WERI-Rb-1 (cell line): Measurements from ENCODE around the gene DPH1.

Source experiments
- DNase-seq: peaks from one replicate; pipeline ENCODE4 v3.0.0-alpha.2; 2020
- H3K27ac ChIP-seq: fragments of 250-450 bp; sonication (Bioruptor Pico); 2 replicates; pipeline ENCODE4 v1.5.1; 2020; ENCODE audit warnings: mild to moderate bottlenecking, moderate library complexity
- H3K27me3 ChIP-seq: fragments of 250-450 bp; sonication (Bioruptor Pico); 2 replicates; pipeline ENCODE4 v1.5.1; 2021; ENCODE audit warnings: mild to moderate bottlenecking, low read depth, moderate library complexity; ENCODE audit not compliant: insufficient read depth, severe bottlenecking
- H3K36me3 ChIP-seq: fragments of 250-450 bp; sonication (Bioruptor Pico); 2 replicates; pipeline ENCODE4 v1.5.1; 2020; ENCODE audit warnings: mild to moderate bottlenecking, moderate library complexity
- H3K4me3 ChIP-seq: 2 replicates; pipeline ENCODE4 v1.5.1; 2011; ENCODE audit warnings: low read depth, mild to moderate bottlenecking, control low read depth, low read length
- H3K9me3 ChIP-seq: fragments of 250-450 bp; sonication (Bioruptor Pico); 2 replicates; pipeline ENCODE4 v1.5.1; 2021; ENCODE audit warnings: mild to moderate bottlenecking, moderate library complexity; ENCODE audit not compliant: severe bottlenecking
- TF ChIP-seq, protein P1 (sequence below): IDR thresholded peaks from 2 replicates; pipeline ENCODE4 v1.5.1; 2011; ENCODE audit warnings: low read depth, mild to moderate bottlenecking, control low read depth, inconsistent platforms, low read length

The DPH1 gene

DNA sequence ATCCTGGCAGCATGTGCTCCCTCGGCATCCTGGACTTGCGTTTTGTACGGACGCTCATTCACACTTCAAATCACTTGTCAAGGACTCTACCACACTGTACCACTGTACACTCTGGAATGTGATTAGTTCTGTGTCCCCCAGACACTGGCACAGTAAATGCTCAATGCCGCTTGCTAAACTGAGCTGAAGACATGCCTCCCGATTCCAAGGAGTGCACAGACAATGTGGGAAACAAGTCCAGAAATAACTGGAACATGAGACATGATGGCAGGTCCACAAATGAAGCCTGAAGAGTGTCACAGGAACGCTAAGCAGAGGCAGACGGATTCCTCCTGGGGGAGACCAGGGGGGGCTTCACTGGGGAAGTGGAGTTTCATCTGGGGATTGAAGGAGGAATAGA is 47.1 kb downstream of the DPH1 start:
- H3K4me3 ChIP-seq: no peak overlapping the region
- H3K36me3 ChIP-seq: peaks cover 57% of the 10 kb centered on the region

DNA sequence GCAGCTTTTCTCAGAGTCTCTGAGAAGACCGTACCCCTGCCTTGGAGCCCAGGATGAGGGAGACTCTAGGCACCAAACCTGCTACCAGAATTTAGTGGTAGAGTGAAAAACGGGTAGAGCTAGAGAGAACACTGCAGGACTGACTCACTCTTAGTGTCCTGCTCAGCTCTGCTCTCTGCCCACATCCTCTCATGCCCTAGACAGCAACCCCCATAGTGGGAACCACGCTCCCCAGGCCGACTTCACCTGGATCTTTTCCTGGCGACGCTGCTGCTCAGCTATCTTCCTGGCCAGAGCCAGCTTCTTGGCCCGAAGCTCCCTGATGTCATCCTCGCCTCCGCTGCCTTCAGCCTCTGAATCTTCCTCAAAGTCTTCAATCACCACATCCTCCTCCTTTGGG is 51.6 kb downstream of the DPH1 start:
- peaks cover 68% of the 10 kb centered on the region for H3K36me3 ChIP-seq
- DNase-seq: no peak
- no peak overlapping the region for H3K4me3 ChIP-seq
- no peak overlapping the region for H3K27ac ChIP-seq
- no peaks in the 10 kb centered on the region for H3K27me3 ChIP-seq
- H3K9me3 ChIP-seq: no peaks in the 10 kb centered on the region
- TF ChIP-seq, protein P1, sequence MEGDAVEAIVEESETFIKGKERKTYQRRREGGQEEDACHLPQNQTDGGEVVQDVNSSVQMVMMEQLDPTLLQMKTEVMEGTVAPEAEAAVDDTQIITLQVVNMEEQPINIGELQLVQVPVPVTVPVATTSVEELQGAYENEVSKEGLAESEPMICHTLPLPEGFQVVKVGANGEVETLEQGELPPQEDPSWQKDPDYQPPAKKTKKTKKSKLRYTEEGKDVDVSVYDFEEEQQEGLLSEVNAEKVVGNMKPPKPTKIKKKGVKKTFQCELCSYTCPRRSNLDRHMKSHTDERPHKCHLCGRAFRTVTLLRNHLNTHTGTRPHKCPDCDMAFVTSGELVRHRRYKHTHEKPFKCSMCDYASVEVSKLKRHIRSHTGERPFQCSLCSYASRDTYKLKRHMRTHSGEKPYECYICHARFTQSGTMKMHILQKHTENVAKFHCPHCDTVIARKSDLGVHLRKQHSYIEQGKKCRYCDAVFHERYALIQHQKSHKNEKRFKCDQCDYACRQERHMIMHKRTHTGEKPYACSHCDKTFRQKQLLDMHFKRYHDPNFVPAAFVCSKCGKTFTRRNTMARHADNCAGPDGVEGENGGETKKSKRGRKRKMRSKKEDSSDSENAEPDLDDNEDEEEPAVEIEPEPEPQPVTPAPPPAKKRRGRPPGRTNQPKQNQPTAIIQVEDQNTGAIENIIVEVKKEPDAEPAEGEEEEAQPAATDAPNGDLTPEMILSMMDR: no peak

More for the DNA sequence above, 47.1 kb downstream of the DPH1 start:
- Histone ChIP-seq H3K9me3 (no peaks in the 10 kb centered on the region), H3K27me3 (no peaks in the 10 kb centered on the region), H3K27ac (peak overlapping the region; percentile 65)
- TF ChIP-seq, protein P1: no peak
- DNase-seq: no peak

DNA sequence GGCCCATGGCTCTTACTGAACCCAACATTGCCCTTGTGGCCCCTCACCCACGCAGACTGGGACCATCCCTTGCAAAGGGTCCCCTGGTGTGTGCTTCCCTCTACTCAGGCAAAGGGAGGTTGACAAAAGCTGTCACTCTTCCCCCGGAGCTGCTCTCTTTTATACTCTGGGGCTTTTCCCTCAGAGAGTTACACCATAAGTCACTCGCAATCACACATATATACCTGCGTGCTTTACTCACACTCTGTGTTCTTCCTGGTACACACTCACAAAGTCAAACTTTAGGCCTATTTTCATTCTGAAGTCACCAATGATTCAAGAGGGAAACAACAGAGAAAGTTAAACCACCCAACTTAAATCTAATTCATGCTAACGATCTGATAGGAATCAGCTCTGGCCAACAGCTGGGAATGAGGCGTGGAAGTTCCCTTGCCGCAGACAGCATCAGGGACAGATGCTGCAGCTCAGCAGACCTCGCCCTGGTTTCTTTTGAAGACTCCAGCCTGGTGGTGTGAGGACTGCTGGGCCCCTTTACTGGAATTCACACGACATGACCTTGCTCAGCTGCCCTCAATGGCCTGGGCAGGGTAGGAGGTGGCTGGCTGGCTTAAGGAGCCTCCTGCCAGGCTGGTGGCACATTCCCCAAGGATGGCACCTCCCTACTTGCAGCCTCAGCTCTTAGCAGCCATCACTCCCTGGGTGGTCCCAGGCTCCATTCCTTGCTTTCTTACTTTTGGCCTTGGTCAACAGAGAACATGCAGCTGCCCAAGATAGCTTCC is 52.2 kb downstream of the DPH1 start:
- TF ChIP-seq, protein P1: no peak
- no peak overlapping the region for H3K27ac ChIP-seq

DNA sequence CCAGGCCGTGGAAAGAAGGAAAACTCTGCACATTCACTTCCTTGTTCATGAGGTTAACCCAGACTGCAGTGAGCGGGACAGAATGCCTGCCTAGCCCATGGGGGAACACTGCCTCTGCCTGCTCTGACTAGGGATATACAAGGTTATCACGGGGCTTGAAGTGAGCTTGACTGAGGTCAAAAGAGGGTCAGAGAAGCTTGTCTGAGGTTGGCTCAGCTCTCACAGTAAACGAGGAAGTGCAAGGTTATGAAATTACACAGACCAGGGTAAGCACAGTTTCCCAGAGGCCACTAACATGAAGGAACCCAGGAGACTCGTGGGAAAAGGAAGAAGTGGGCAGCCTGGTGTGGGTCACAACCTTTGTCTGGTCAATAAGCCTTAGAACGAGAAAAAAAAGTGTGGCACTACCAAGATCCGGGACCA is 53.7 kb downstream of the DPH1 start:
- Histone ChIP-seq H3K27ac (no peak overlapping the region), H3K4me3 (no peak overlapping the region), H3K27me3 (no peaks in the 10 kb centered on the region), H3K36me3 (peaks cover 49% of the 10 kb centered on the region), H3K9me3 (no peaks in the 10 kb centered on the region)
- TF ChIP-seq, protein P1: no peak
- DNase-seq: no peak

More for the DNA sequence above, 52.2 kb downstream of the DPH1 start:
- Histone ChIP-seq H3K4me3 (no peak overlapping the region), H3K9me3 (no peaks in the 10 kb centered on the region), H3K36me3 (peaks cover 61% of the 10 kb centered on the region), H3K27me3 (no peaks in the 10 kb centered on the region)
- DNase-seq: no peak

DNA sequence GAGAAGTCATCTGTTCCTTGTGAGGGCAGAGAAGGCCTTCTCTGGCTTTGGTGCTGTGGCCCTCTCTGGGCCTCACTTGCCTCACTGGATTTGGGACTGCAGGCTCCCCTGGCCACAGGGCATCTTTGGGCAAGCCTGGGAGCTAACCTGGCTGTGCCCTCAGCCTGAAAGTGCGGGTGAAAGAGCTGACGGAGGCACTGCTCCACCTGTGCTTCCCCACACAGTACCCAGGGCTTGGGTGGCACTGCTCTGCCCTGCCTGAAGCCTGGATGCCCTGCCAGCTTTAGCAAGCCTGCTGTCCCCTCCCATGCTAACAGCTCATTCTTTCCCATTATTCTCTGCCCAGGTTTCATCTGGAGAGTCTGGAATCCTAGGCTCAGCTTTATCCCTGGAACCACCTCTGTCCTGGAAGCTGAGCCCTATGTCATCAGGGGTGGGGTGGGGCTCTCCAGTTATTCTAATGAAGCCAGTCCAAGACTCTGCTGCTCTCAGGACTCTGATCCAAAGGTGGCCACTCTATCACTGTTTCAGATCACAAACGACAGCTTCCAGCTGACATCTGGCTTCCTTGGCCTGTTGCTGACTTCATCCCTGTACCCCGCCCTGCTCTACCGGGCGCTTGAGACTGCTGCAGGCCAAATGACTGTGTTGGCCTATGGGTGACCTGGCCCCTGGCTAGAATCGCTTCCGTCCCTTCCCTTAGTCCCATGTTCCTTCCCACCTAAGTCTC is 54.2 kb downstream of the DPH1 start:
- H3K27me3 ChIP-seq: no peaks in the 10 kb centered on the region
- TF ChIP-seq, protein P1: no peak
- H3K27ac ChIP-seq: no peak overlapping the region; the same call in 1 of the 2 replicates
- no peaks in the 10 kb centered on the region for H3K9me3 ChIP-seq
- peaks cover 43% of the 10 kb centered on the region for H3K36me3 ChIP-seq
- peak; percentile 18 for DNase-seq
- H3K4me3 ChIP-seq: no peak overlapping the region
